K562 (cell line): Measurements from ENCODE around the gene CHERP. TPM values are rescaled to one million over a fixed set of nuclear protein-coding genes. Genes with fewer than 3 reads are reported as not detected.

Source experiments
- ATAC-seq: fragments of 200-7000 bp; cut with Tn5 transposase; 3 replicates; pipeline ENCODE4 v1.9.1; 2020; ENCODE audit warnings: moderate library complexity
- BruUV-seq: library from RNA; stranded (reverse); fragments of 400-500 nt; replicated peaks from 2 replicates; lab custom pipeline; 2021; lab: Mats Ljungman, UMichigan
- CTCF ChIA-PET: fragments of 300-600 bp; formaldehyde crosslinking; extraction: SDS; loops from one replicate; lab custom pipeline; 2021; ENCODE audit warnings: low intra/inter-chr PET ratio; lab: Yijun Ruan, JAX
- POLR2A ChIA-PET: fragments of 300-600, 350-650 bp; sonication (Branson Sonifier 250); formaldehyde crosslinking; extraction: SDS; loops from one replicate; lab custom pipeline; 2021; ENCODE audit warnings: antibody characterized with exemption, inconsistent platforms; lab: Yijun Ruan, JAX
- DNase-seq, 4 experiments: peaks; one replicate each; pipeline versions ENCODE4 v3.0.0 to v3.0.0-alpha.2; 2011 to 2018; ENCODE audit warnings: low spot score in 3 of 4, mixed read lengths in 3 of 4; ENCODE audit errors: extremely low read depth in 1 of 4
- FAIRE-seq: peaks from 2 replicates; lab custom pipeline; 2011; peaks lifted over from hg19 to GRCh38; lab: Jason Lieb, UNC
- H2AFZ ChIP-seq: 2 replicates; pipeline ENCODE4 v1.6.0; 2011; ENCODE audit warnings: low read depth, low read length, control low read depth, inconsistent platforms
- H3K27ac ChIP-seq: fragments of 200-600 bp; 3 replicates; pipeline ENCODE4 v1.8.0; 2011; ENCODE audit warnings: low read depth, mild to moderate bottlenecking, control low read depth, inconsistent platforms, low read length, moderate library complexity, mixed read lengths; ENCODE audit errors: extremely low read depth
- H3K27me3 ChIP-seq, 2 experiments: fragments of 300-600 bp in 1 of 2; 2 replicates in 1 of 2; 3 replicates in 1 of 2; pipeline versions ENCODE4 v1.6.0 to v1.8.0; 2011; ENCODE audit warnings: inconsistent platforms in 2 of 2, low read length in 2 of 2, mild to moderate bottlenecking in 1 of 2, mixed read lengths in 1 of 2, moderate library complexity in 1 of 2; ENCODE audit not compliant: control insufficient read depth in 2 of 2, insufficient read depth in 2 of 2
- H3K36me3 ChIP-seq: fragments of 300-600 bp; 3 replicates; pipeline ENCODE4 v1.8.0; 2011; ENCODE audit warnings: mild to moderate bottlenecking, low read length, inconsistent platforms; ENCODE audit not compliant: control insufficient read depth, insufficient read depth
- H3K4me1 ChIP-seq, 2 experiments: fragments of 200-600 bp in 1 of 2; replicated peaks in 1 of 2; 2 replicates in 1 of 2; 3 replicates in 1 of 2; pipeline versions ENCODE4 v1.5.1 to v1.8.0; 2011; ENCODE audit warnings: inconsistent platforms in 2 of 2, low read length in 2 of 2, mild to moderate bottlenecking in 1 of 2, mixed read lengths in 1 of 2, moderate library complexity in 1 of 2; ENCODE audit not compliant: control insufficient read depth in 2 of 2, insufficient read depth in 2 of 2
- H3K4me2 ChIP-seq: 2 replicates; pipeline ENCODE4 v1.6.1; 2011; ENCODE audit warnings: low read length, control low read depth, inconsistent platforms, mixed read lengths; ENCODE audit not compliant: insufficient read depth
- H3K4me3 ChIP-seq: fragments of 200-600 bp; sonication (generic), shearing (Covaris generic); 2 replicates; pipeline ENCODE4 v1.5.1; 2016; ENCODE audit warnings: control low read depth, inconsistent platforms
- H3K79me2 ChIP-seq: fragments of 200-600 bp; 3 replicates; pipeline ENCODE4 v1.8.0; 2011; ENCODE audit warnings: low read length, inconsistent platforms; ENCODE audit not compliant: control insufficient read depth, insufficient read depth
- H3K9ac ChIP-seq, 2 experiments: 2 replicates each; pipeline versions ENCODE4 v1.6.0 to v1.6.1; 2011; ENCODE audit warnings: low read depth in 2 of 2, low read length in 2 of 2, control low read depth in 1 of 2, inconsistent platforms in 1 of 2, mild to moderate bottlenecking in 1 of 2, mixed read lengths in 1 of 2; ENCODE audit not compliant: insufficient read depth in 1 of 2
- H3K9me1 ChIP-seq: one replicate; pipeline ENCODE4 v1.6.0; 2011; ENCODE audit warnings: inconsistent platforms, mild to moderate bottlenecking, low read length, moderate library complexity; ENCODE audit not compliant: control insufficient read depth, insufficient read depth
- H3K9me3 ChIP-seq: replicated peaks from 2 replicates; pipeline ENCODE4 v1.5.1; 2011; ENCODE audit warnings: low read depth, low read length, inconsistent platforms; ENCODE audit not compliant: control insufficient read depth, insufficient read depth
- H4K20me1 ChIP-seq: replicated peaks from 2 replicates; pipeline ENCODE4 v1.6.1; 2011; ENCODE audit warnings: low read length, inconsistent platforms, mixed read lengths; ENCODE audit not compliant: control insufficient read depth, insufficient read depth
- EGR1 ChIP-seq: fragments of 450-650 bp; conservative IDR thresholded peaks from 2 replicates; pipeline ENCODE4 v1.6.1; 2017; ENCODE audit warnings: mild to moderate bottlenecking
- ETS1 ChIP-seq: conservative IDR thresholded peaks from 2 replicates; pipeline ENCODE4 v1.6.1; 2011; ENCODE audit warnings: low read depth, mild to moderate bottlenecking, low read length; ENCODE audit not compliant: control insufficient read depth
- FOXK1 ChIP-seq: sonication (generic); formaldehyde crosslinking; IDR thresholded peaks from 2 replicates; pipeline ENCODE4 v1.8.0; 2022; ENCODE audit warnings: missing genetic modification reagents, mild to moderate bottlenecking, borderline replicate concordance
- GABPA ChIP-seq: fragments of 200-800 bp; sonication (Bioruptor generic); conservative IDR thresholded peaks from 2 replicates; pipeline ENCODE4 v1.6.1; 2016; ENCODE audit warnings: low read depth, missing genetic modification characterization, missing compliant biosample characterization
- MCM5 ChIP-seq: fragments of 450-650 bp; IDR thresholded peaks from 2 replicates; pipeline ENCODE4 v1.6.1; 2016; ENCODE audit warnings: low read depth
- MYBL2 ChIP-seq, 2 experiments: fragments of 450-650 bp in 1 of 2; sonication (generic) in 1 of 2; formaldehyde crosslinking in 1 of 2; IDR thresholded peaks; 2 replicates each; pipeline versions ENCODE4 v1.6.1 to v1.8.1; 2017 to 2022; ENCODE audit warnings: borderline replicate concordance in 1 of 2, inconsistent platforms in 1 of 2, low read depth in 1 of 2, mild to moderate bottlenecking in 1 of 2, missing genetic modification reagents in 1 of 2, moderate library complexity in 1 of 2
- PPARD ChIP-seq: fragments of 250-450 bp; sonication (Bioruptor Pico); IDR thresholded peaks from 2 replicates; pipeline ENCODE4 v1.8.0; 2022; ENCODE audit warnings: inconsistent platforms, mild to moderate bottlenecking, moderate library complexity
- SAP30 ChIP-seq: fragments of 200-600 bp; sonication (generic); IDR thresholded peaks from 2 replicates; pipeline ENCODE4 v1.6.1; 2012; ENCODE audit warnings: borderline replicate concordance, low read depth, mild to moderate bottlenecking, moderate library complexity, low read length, control low read depth, inconsistent platforms; ENCODE audit not compliant: insufficient read depth, poor library complexity, severe bottlenecking
- SLC30A9 ChIP-seq: fragments of 250-450 bp; sonication (Bioruptor Pico); IDR thresholded peaks from 2 replicates; pipeline ENCODE4 v1.8.0; 2022; ENCODE audit warnings: mild to moderate bottlenecking, moderate library complexity
- ZBTB40 ChIP-seq, 2 experiments: fragments of 450-650 bp in 1 of 2; sonication (generic) in 1 of 2; formaldehyde crosslinking in 1 of 2; IDR thresholded peaks; 2 replicates each; pipeline versions ENCODE4 v1.7.1 to v1.9.0; 2016 to 2022; ENCODE audit warnings: inconsistent platforms in 1 of 2, mild to moderate bottlenecking in 1 of 2, missing genetic modification reagents in 1 of 2
- ZNF121 ChIP-seq: sonication (generic); formaldehyde crosslinking; conservative IDR thresholded peaks from 2 replicates; pipeline ENCODE4 v1.8.0; 2022; ENCODE audit warnings: missing genetic modification reagents
- WGBS: fragments of 100-300 bp; shearing (Covaris generic); methylation state at CpG from one replicate; pipeline ENCODE4 v1.1.6; 2016; ENCODE audit warnings: low coverage, mixed read lengths; ENCODE audit not compliant: insufficient coverage; ENCODE audit errors: missing lambda C conversion rate; 5-methylcytosine and 5-hydroxymethylcytosine counted together
- in situ Hi-C: fragments of 300-500 bp; cut with MboI; formaldehyde crosslinking; loops from 4 replicates; pipeline ENCODE4 v1.15.0; 2018; ENCODE audit warnings: inconsistent platforms, mixed read lengths
- intact Hi-C: fragments of 100-400 bp; cut with micrococcal nuclease; formaldehyde crosslinking; loops from 2 replicates; pipeline ENCODE4 v1.14.2; 2022
- polyA plus RNA-seq, 8 experiments: library from polyadenylated mRNA; depleted of rRNA in 4 of 8; stranded (reverse) in 5 of 8; unstranded in 3 of 8; fragments of >200 nt; fragmentation: Nextera tagmentation in 2 of 8; fragmentation: Illumina TruSeq in 1 of 8; extraction: Ambion mirVana in 2 of 8; extraction: Trizol in 1 of 8; gene quantifications; 2 replicates each; pipeline versions ENCODE4 v1.2.1 to v1.2.3, GENCODE V29; 2011 to 2014; ENCODE audit warnings: inconsistent platforms in 1 of 8, missing spikeins in 1 of 8
- total RNA-seq, 7 experiments: library from RNA; depleted of rRNA in 6 of 7; stranded (reverse); fragments of >200 nt in 6 of 7; fragmentation: Illumina TruSeq in 2 of 7; extraction: Trizol in 2 of 7; gene quantifications; 2 replicates each; pipeline versions ENCODE4 v1.2.1 to v1.2.3, GENCODE V29; 2011 to 2021; ENCODE audit warnings: low replicate concordance in 1 of 7

The CHERP gene
- total and polyA plus RNA-seq, 9 of the 15 experiments (the other 6 are each of a cell fraction or from before 2014, with no cell fraction given) = 0.60 to 85.1 (median 7.8) TPM

GRCh38 chr19:16496613-16496983, 45.6 kb downstream of the CHERP start:
- no peaks in the 10 kb centered on the region for H3K9me1 ChIP-seq
- peaks cover 8 to 25% of the 10 kb centered on the region in 2 experiments; a peak in 4 of 5 replicates for H3K4me1 ChIP-seq
- H3K9ac ChIP-seq = peak overlapping the region; percentile 49 to 78
- peak overlapping the region; percentile 45; the same call in 2 of the 3 replicates for H3K27ac ChIP-seq
- peaks cover 8% of the 10 kb centered on the region; the same call in 1 of the 3 replicates for H3K36me3 ChIP-seq
- peak overlapping the region; percentile 84 for H3K4me2 ChIP-seq
- ATAC-seq = no peak
- DNase-seq = peak in 1 of 4 experiments; percentile 51
- intact Hi-C loops = loop anchor here (5.0 kb wide), 1 partner anchor 49 kb away; no protein-coding TSS in a partner anchor
- POLR2A ChIA-PET = interaction anchor here (1.3 to 1.6 kb wide), 3 partner anchors 9 to 35 kb away, joined by 3 to 4 read pairs (median 3); no protein-coding TSS in a partner anchor
- TSS peak; percentile 74 for BruUV-seq
- no peaks in the 10 kb centered on the region for H3K27me3 ChIP-seq
- peaks cover 21% of the 10 kb centered on the region; the same call in 2 of the 3 replicates for H3K79me2 ChIP-seq
- H3K9me3 ChIP-seq = no peaks in the 10 kb centered on the region
- in situ Hi-C loops = no loop called here
- CTCF ChIA-PET = no interaction called here
- H4K20me1 ChIP-seq = no peaks in the 10 kb centered on the region
- FAIRE-seq = no peak
- under 1% methylated on average over 16 of the region's 16 CpGs for WGBS
- H2AFZ ChIP-seq = peak overlapping the region; percentile 96
- H3K4me3 ChIP-seq = peak overlapping the region; percentile 58
- TF ChIP-seq EGR1 = no peak
- no peak for TF ChIP-seq GABPA (tag)
- 0 out of 2 replicates have a peak, but pooled peaks have one; percentile 12 for TF ChIP-seq FOXK1 (CRISPR knock-in tag)
- peak; percentile 93 for TF ChIP-seq ZNF121 (CRISPR knock-in tag)
- TF ChIP-seq PPARD (CRISPR knock-in tag) = no peak
- no peak for TF ChIP-seq SLC30A9 (CRISPR knock-in tag)
- TF ChIP-seq MYBL2 (IDR thresholded peaks at IDR 0.05; ENCODE audit: low read depth) = no peak
- TF ChIP-seq MYBL2 (CRISPR knock-in tag; IDR thresholded peaks at IDR 0.05; ENCODE audit: borderline replicate concordance) = no peak
- peak; percentile 95 for TF ChIP-seq ZBTB40 (IDR thresholded peaks at IDR 0.05)
- peak; percentile 95 for TF ChIP-seq ZBTB40 (CRISPR knock-in tag; IDR thresholded peaks at IDR 0.05)
- TF ChIP-seq MCM5 = no peak
- TF ChIP-seq ETS1 = no peak
- no peak for TF ChIP-seq SAP30
